Right atrium auricular region (tissue), 2 donors: ENCODE measurements around the gene SSBP2. TPM values are rescaled to one million over a fixed set of nuclear protein-coding genes. Genes with fewer than 3 reads are reported as not detected.

Experiments used
- DNase-seq: peaks from one replicate; pipeline ENCODE4 v3.0.0-alpha.2; 2019; ENCODE audit warnings: low spot score
- H3K27ac ChIP-seq, 2 donors: fragments of 200-600 bp; sonication (generic); 1 replicate in 1 of 2; 2 replicates in 1 of 2; pipeline ENCODE4 v1.5.1; 2016 to 2019
- H3K27me3 ChIP-seq, 2 donors: fragments of 200-600 bp; sonication (generic); one replicate each; pipeline versions ENCODE4 v1.5.1 to v1.6.0; 2017 to 2019
- H3K36me3 ChIP-seq: fragments of 200-600 bp; sonication (generic); one replicate; pipeline ENCODE4 v1.5.1; 2016
- H3K4me1 ChIP-seq, 2 donors: fragments of 200-600 bp; sonication (generic); one replicate each; pipeline versions ENCODE4 v1.5.1 to v1.6.0; 2017 to 2019
- H3K4me3 ChIP-seq, 2 donors: fragments of 200-600 bp; sonication (generic); 1 replicate in 1 of 2; 2 replicates in 1 of 2; pipeline ENCODE4 v1.5.1; 2017 to 2019; ENCODE audit warnings: mild to moderate bottlenecking in 1 of 2, moderate library complexity in 1 of 2
- H3K9me3 ChIP-seq, 2 donors: fragments of 200-600 bp; sonication (generic); one replicate each; pipeline ENCODE4 v1.5.1; 2019
- CTCF ChIP-seq, 2 donors: fragments of 200-600 bp; sonication (generic); IDR thresholded peaks; one replicate each; pipeline ENCODE4 v1.5.1; 2019; ENCODE audit warnings: antibody characterized with exemption in 2 of 2
- total RNA-seq, 2 donors: library from RNA; depleted of rRNA; stranded (reverse); fragments of >200 nt; gene quantifications; one replicate each; pipeline ENCODE4 v1.1.0, GENCODE V29; 2016

Gene SSBP2
- total RNA-seq, 2 donors from 2014 or later, result 29.3 to 55.1 TPM

- Histone ChIP-seq H3K9me3 (no peaks in the 10 kb centered on the region), H3K27me3 (no peaks in the 10 kb centered on the region), H3K27ac (no peak overlapping the region), H3K36me3 (no peaks in the 10 kb centered on the region), H3K4me1 (no peaks in the 10 kb centered on the region), H3K4me3 (no peak overlapping the region)
- no peak for DNase-seq
- TF ChIP-seq CTCF (IDR thresholded peaks at IDR 0.05), result no peak
These were observed 11.1 kb upstream of the SSBP2 start for GRCh38 chr5:81761970-81762369.

DNA sequence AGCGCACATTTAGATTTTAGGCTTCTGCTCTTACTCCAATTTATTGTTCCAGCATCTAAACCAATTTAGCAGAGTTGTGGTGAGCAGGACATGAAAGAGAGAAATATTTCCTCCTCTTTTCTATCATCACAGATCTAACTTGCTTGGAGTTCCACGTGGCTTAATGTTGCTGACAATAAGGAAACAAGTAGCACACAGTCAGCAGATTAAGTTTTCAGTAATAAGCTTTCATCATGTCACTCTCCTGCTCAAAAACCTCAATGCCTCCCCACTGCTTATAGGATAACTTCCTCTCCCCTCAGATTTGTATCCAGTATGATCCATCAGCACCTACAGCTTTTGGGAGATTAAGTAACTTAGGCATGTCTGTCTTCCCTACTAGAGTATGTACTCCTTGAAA lies 10.4 kb upstream of the SSBP2 start:
- Histone ChIP-seq H3K27me3 (no peaks in the 10 kb centered on the region), H3K36me3 (no peaks in the 10 kb centered on the region), H3K9me3 (no peaks in the 10 kb centered on the region), H3K4me3 (no peak overlapping the region), H3K4me1 (peaks cover 0 to 5% of the 10 kb centered on the region in 2 donors), H3K27ac (no peak overlapping the region)
- TF ChIP-seq CTCF (IDR thresholded peaks at IDR 0.05), result no peak
- DNase-seq, result no peak

GRCh38 chr5:81760521-81760920 lies 9.6 kb upstream of the SSBP2 start:
- H3K36me3 ChIP-seq, result no peaks in the 10 kb centered on the region
- no peak overlapping the region for H3K27ac ChIP-seq
- H3K9me3 ChIP-seq, result no peaks in the 10 kb centered on the region
- no peak overlapping the region for H3K4me3 ChIP-seq
- DNase-seq, result no peak
- no peak for TF ChIP-seq CTCF (IDR thresholded peaks at IDR 0.05)
- H3K27me3 ChIP-seq, result no peaks in the 10 kb centered on the region
- peaks cover 0 to 12% of the 10 kb centered on the region in 2 donors for H3K4me1 ChIP-seq

DNA sequence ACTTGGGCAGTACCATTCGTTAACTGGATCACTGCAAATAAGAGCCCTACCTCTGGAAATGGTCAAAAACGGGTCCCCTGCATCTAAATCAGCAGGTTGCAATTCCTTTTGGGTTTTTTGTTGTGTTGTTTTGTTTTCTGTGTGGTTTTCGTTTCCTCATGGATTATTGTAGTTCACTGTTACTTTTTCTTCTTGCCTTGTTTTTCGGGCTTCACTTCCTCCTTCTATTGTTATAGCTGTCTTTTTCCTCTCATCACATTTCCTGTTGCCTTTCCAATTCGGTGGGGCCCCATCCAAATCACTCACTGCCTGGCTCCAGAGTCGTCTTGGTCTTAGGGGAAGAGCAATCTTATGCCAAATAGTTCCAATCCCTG lies 8.7 kb upstream of the SSBP2 start:
- no peaks in the 10 kb centered on the region for H3K27me3 ChIP-seq
- TF ChIP-seq CTCF (IDR thresholded peaks at IDR 0.05), result no peak
- H3K36me3 ChIP-seq, result no peaks in the 10 kb centered on the region
- peak overlapping the region in 1 of 2 donors; percentile 9 for H3K27ac ChIP-seq
- no peak for DNase-seq
- no peak overlapping the region for H3K4me3 ChIP-seq
- no peaks in the 10 kb centered on the region for H3K9me3 ChIP-seq
- H3K4me1 ChIP-seq, result peaks cover 0 to 21% of the 10 kb centered on the region in 2 donors

GRCh38 chr5:81757404-81757803 lies 6.5 kb upstream of the SSBP2 start:
- H3K27ac ChIP-seq, result no peak overlapping the region
- H3K4me3 ChIP-seq, result no peak overlapping the region
- H3K4me1 ChIP-seq, result peaks cover 0 to 24% of the 10 kb centered on the region in 2 donors
- H3K27me3 ChIP-seq, result no peaks in the 10 kb centered on the region
- DNase-seq, result no peak
- no peak for TF ChIP-seq CTCF (IDR thresholded peaks at IDR 0.05)
- no peaks in the 10 kb centered on the region for H3K9me3 ChIP-seq
- H3K36me3 ChIP-seq, result no peaks in the 10 kb centered on the region

DNA sequence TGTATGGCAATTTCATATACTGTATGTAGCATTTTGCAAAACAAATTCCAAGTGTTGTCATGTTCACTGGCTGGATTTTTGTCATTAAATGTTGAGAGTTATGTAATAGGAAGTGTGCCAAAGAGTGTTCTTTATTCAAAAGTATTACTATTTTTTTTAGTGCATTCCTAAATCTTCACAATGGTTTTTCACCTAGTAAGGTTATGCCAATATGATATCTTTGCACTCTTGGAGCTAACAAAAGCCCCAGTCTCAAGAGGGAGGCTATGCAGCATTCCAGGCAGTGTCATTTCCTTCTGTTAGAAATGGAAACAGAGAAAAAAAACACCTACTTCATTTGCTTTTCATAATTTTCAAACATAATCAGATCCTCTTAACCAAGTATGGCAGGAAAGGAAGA lies 5.1 kb upstream of the SSBP2 start:
- no peak overlapping the region for H3K4me3 ChIP-seq
- H3K9me3 ChIP-seq, result no peaks in the 10 kb centered on the region
- no peaks in the 10 kb centered on the region for H3K27me3 ChIP-seq
- DNase-seq, result no peak
- TF ChIP-seq CTCF (IDR thresholded peaks at IDR 0.05), result no peak
- peaks cover 0 to 31% of the 10 kb centered on the region in 2 donors for H3K4me1 ChIP-seq
- H3K27ac ChIP-seq, result peak overlapping the region in 1 of 2 donors; percentile 75
- no peaks in the 10 kb centered on the region for H3K36me3 ChIP-seq
